Measurements from ENCODE around the gene NUDT3. TPM values are rescaled to one million over a fixed set of nuclear protein-coding genes. Genes with fewer than 3 reads are reported as not detected.

NUDT3 gene
- total and polyA plus RNA-seq, 9 of the 15 experiments (the other 6 are each of a cell fraction or from before 2014, with no cell fraction given): 5.4 to 81.2 (median 56.4) TPM

GRCh38 chr6:34235307-34236130, 156.9 kb downstream of the NUDT3 start (continued):
- TF ChIP-seq YY1 (IDR thresholded peaks at IDR 0.05; ENCODE audit: borderline replicate concordance in 1 of 3, control insufficient read depth in 1 of 3, extremely low read depth in 1 of 3, insufficient read depth in 3 of 3, insufficient read length in 1 of 3, insufficient replicate concordance in 2 of 3, low read depth in 1 of 3, low read length in 2 of 3): peak; percentile 45 to 90 (median 84)
- TF ChIP-seq TEAD1 (CRISPR knock-in tag; IDR thresholded peaks at IDR 0.05): peak in 1 of 2 experiments; percentile 26; a peak in 1 of 4 replicates
- TF ChIP-seq, protein P1, sequence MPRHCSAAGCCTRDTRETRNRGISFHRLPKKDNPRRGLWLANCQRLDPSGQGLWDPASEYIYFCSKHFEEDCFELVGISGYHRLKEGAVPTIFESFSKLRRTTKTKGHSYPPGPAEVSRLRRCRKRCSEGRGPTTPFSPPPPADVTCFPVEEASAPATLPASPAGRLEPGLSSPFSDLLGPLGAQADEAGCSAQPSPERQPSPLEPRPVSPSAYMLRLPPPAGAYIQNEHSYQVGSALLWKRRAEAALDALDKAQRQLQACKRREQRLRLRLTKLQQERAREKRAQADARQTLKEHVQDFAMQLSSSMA (CRISPR knock-in tag; IDR thresholded peaks at IDR 0.05): peak; percentile 74; the same call in 1 of the 2 replicates
- 0 out of 4 replicates have a peak, but pooled peaks of 1 of the 2 experiments have one; percentile 28 for TF ChIP-seq MNT (conservative IDR thresholded peaks at IDR 0.05)
- TF ChIP-seq BCL6 (CRISPR knock-in tag; IDR thresholded peaks at IDR 0.05): no peak
- peak; percentile 8; the same call in 1 of the 2 replicates for TF ChIP-seq CEBPG (CRISPR knock-in tag; IDR thresholded peaks at IDR 0.05)
- 0 out of 4 replicates have a peak, but pooled peaks of 1 of the 2 experiments have one; percentile 30 for TF ChIP-seq CEBPG (tag; conservative IDR thresholded peaks at IDR 0.05 in 1 of 2, IDR thresholded peaks at IDR 0.05 in 1 of 2)
- TF ChIP-seq CHCHD3 (CRISPR knock-in tag; IDR thresholded peaks at IDR 0.05): no peak
- TF ChIP-seq, protein P2, sequence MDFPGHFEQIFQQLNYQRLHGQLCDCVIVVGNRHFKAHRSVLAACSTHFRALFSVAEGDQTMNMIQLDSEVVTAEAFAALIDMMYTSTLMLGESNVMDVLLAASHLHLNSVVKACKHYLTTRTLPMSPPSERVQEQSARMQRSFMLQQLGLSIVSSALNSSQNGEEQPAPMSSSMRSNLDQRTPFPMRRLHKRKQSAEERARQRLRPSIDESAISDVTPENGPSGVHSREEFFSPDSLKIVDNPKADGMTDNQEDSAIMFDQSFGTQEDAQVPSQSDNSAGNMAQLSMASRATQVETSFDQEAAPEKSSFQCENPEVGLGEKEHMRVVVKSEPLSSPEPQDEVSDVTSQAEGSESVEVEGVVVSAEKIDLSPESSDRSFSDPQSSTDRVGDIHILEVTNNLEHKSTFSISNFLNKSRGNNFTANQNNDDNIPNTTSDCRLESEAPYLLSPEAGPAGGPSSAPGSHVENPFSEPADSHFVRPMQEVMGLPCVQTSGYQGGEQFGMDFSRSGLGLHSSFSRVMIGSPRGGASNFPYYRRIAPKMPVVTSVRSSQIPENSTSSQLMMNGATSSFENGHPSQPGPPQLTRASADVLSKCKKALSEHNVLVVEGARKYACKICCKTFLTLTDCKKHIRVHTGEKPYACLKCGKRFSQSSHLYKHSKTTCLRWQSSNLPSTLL (IDR thresholded peaks at IDR 0.05): no peak
- no peak for TF ChIP-seq ZFPM2 (CRISPR knock-in tag; IDR thresholded peaks at IDR 0.05)
- TF ChIP-seq, protein P3, sequence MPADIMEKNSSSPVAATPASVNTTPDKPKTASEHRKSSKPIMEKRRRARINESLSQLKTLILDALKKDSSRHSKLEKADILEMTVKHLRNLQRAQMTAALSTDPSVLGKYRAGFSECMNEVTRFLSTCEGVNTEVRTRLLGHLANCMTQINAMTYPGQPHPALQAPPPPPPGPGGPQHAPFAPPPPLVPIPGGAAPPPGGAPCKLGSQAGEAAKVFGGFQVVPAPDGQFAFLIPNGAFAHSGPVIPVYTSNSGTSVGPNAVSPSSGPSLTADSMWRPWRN (IDR thresholded peaks at IDR 0.05; ENCODE audit: low read depth): no peak
- TF ChIP-seq MCM7 (IDR thresholded peaks at IDR 0.05): no peak
- TF ChIP-seq HNRNPH1 (optimal IDR thresholded peaks at IDR 0.05; ENCODE audit: low read depth, low read length): peak; percentile 73
- peak; percentile 65; the same call in 1 of the 2 replicates for TF ChIP-seq GATAD2B (IDR thresholded peaks at IDR 0.05; ENCODE audit: borderline replicate concordance)
- no peak for TF ChIP-seq DLX4 (CRISPR knock-in tag; IDR thresholded peaks at IDR 0.05)
- peak; percentile 17; the same call in 1 of the 2 replicates for TF ChIP-seq ESRRA (IDR thresholded peaks at IDR 0.05; ENCODE audit: borderline replicate concordance, low read depth)
- TF ChIP-seq TBP (optimal IDR thresholded peaks at IDR 0.05; ENCODE audit: low read depth, low read length): peak; percentile 26
- TF ChIP-seq TCF3 (CRISPR knock-in tag; IDR thresholded peaks at IDR 0.05): 0 out of 2 replicates have a peak, but pooled peaks have one; percentile 2
- TF ChIP-seq CTBP1 (IDR thresholded peaks at IDR 0.05; ENCODE audit: borderline replicate concordance): peak; percentile 59
- TF ChIP-seq MAZ (CRISPR knock-in tag; conservative IDR thresholded peaks at IDR 0.05 in 1 of 2, IDR thresholded peaks at IDR 0.05 in 1 of 2): peak in 1 of 2 experiments; percentile 81; a peak in 2 of 4 replicates
